Measurements from ENCODE around the gene WTIP.
"Not testable (repeated sequence)": the region's sequence is repeated elsewhere in the genome, so short reads cannot be mapped to it uniquely, and the experiment has no call there.

The WTIP gene

GRCh38 chr19:34480971-34481841 is at the start of gene WTIP:
Gene WTIP, plus strand, starts transcription at chr19:34481758. Its CDS starts 217 bp downstream, at chr19:34481975.
- no peak for DNase-seq

GRCh38 chr19:34432797-34433196 is 48.8 kb upstream of the WTIP start:
- no peak for DNase-seq

GRCh38 chr19:34436716-34437115 is 44.8 kb upstream of the WTIP start:
- DNase-seq, result no peak

- no peak for DNase-seq
Observed at GRCh38 chr19:34448191-34448590, 33.4 kb upstream of the WTIP start.

- no peak for DNase-seq
Observed at GRCh38 chr19:34452723-34453122, 28.8 kb upstream of the WTIP start.

GRCh38 chr19:34454091-34454490 is 27.5 kb upstream of the WTIP start:
- no peak for DNase-seq

GRCh38 chr19:34454685-34455084 is 26.9 kb upstream of the WTIP start:
- no peak for DNase-seq

- not testable (repeated sequence) for DNase-seq
Observed at GRCh38 chr19:34455783-34456480, 25.6 kb upstream of the WTIP start.

GRCh38 chr19:34457446-34457845 is 24.1 kb upstream of the WTIP start:
- no peak for DNase-seq

- no peak for DNase-seq
Observed at GRCh38 chr19:34458677-34459076, 22.9 kb upstream of the WTIP start.

- no peak for DNase-seq
Observed at GRCh38 chr19:34459614-34460013, 21.9 kb upstream of the WTIP start.

GRCh38 chr19:34461375-34462100 is 20.0 kb upstream of the WTIP start:
- no peak for DNase-seq

GRCh38 chr19:34464785-34465184 is 16.8 kb upstream of the WTIP start:
- DNase-seq, result not testable (repeated sequence)

GRCh38 chr19:34468409-34468808 is 13.1 kb upstream of the WTIP start:
- DNase-seq, result no peak

GRCh38 chr19:34469026-34469425 is 12.5 kb upstream of the WTIP start:
- not testable (repeated sequence) for DNase-seq

GRCh38 chr19:34471906-34472700 is 9.5 kb upstream of the WTIP start:
- DNase-seq, result no peak

GRCh38 chr19:34474233-34474989 is 7.1 kb upstream of the WTIP start:
- DNase-seq, result no peak

GRCh38 chr19:34475026-34475974 is 6.3 kb upstream of the WTIP start:
- DNase-seq, result no peak

GRCh38 chr19:34475975-34476594 is 5.5 kb upstream of the WTIP start:
- no peak for DNase-seq

GRCh38 chr19:34478496-34478895 is 3.1 kb upstream of the WTIP start:
- DNase-seq, result not testable (repeated sequence)
